HCT116 (cell line): ENCODE results near the gene KLK11. TPM values are rescaled to one million over a fixed set of nuclear protein-coding genes. Genes with fewer than 3 reads are reported as not detected.

ENCODE experiments used
- ATAC-seq: fragments of 200-7000 bp; cut with Tn5 transposase; 2 replicates; pipeline ENCODE4 v1.9.1; 2020; ENCODE audit warnings: mild to moderate bottlenecking, moderate library complexity
- BruUV-seq: library from RNA; stranded (reverse); fragments of 400-500 nt; replicated peaks from 2 replicates; lab custom pipeline; 2021; lab: Mats Ljungman, UMichigan
- CTCF ChIA-PET: fragments of 300-600 bp; sonication (Branson Sonifier 250); formaldehyde crosslinking; loops from one replicate; lab custom pipeline; 2021; ENCODE audit warnings: antibody characterized with exemption; lab: Charles Lee
- POLR2A ChIA-PET: fragments of 300-600, 350-600 bp; sonication (Branson Sonifier 250); formaldehyde crosslinking; loops from one replicate; lab custom pipeline; 2021; ENCODE audit warnings: antibody characterized with exemption; lab: Charles Lee
- RAD21 ChIA-PET, 2 experiments: fragments of 300-600 bp; sonication (Branson Sonifier 250); formaldehyde crosslinking; loops; one replicate each; lab custom pipeline; 2023; ENCODE audit warnings: low total read pairs in 2 of 2; ENCODE audit not compliant: uncharacterized antibody in 2 of 2, unreplicated experiment in 2 of 2, low non-redundant PET in 1 of 2; lab: Charles Lee
- DNase-seq: peaks from one replicate; pipeline ENCODE4 v3.0.0-alpha.2; 2010; ENCODE audit warnings: low read depth, low spot score
- H2AFZ ChIP-seq: fragments of 200-600 bp; shearing (Covaris generic), sonication (generic); 2 replicates; pipeline ENCODE4 v1.6.1; 2017; ENCODE audit warnings: low read depth, mixed run types, mixed read lengths, antibody characterized with exemption, low read length; ENCODE audit not compliant: poor library complexity, severe bottlenecking
- H3K27ac ChIP-seq: 2 replicates; pipeline ENCODE4 v1.5.1; 2012; ENCODE audit warnings: low read depth, low read length
- H3K27me3 ChIP-seq: fragments of 200-600 bp; sonication (generic); 2 replicates; pipeline ENCODE4 v1.6.1; 2016; ENCODE audit warnings: mixed run types, low read length, mixed read lengths; ENCODE audit not compliant: insufficient read depth
- H3K36me3 ChIP-seq, 2 experiments: fragments of 200-500 bp in 1 of 2; fragments of 200-600 bp in 1 of 2; sonication (Bioruptor generic) in 1 of 2; sonication (generic) in 1 of 2; 2 replicates each; pipeline versions ENCODE4 v1.5.1 to v1.6.1; 2014 to 2016; ENCODE audit warnings: low read length in 2 of 2, inconsistent platforms in 1 of 2, mixed read lengths in 1 of 2, mixed run types in 1 of 2; ENCODE audit not compliant: insufficient read depth in 2 of 2, control insufficient read depth in 1 of 2
- H3K4me1 ChIP-seq, 2 experiments: fragments of 200-600 bp in 1 of 2; sonication (generic) in 1 of 2; 2 replicates each; pipeline versions ENCODE4 v1.5.1 to v1.6.1; 2012 to 2017; ENCODE audit warnings: low read length in 2 of 2, inconsistent platforms in 1 of 2, mild to moderate bottlenecking in 1 of 2, mixed read lengths in 1 of 2, mixed run types in 1 of 2, moderate library complexity in 1 of 2; ENCODE audit not compliant: insufficient read depth in 2 of 2, control insufficient read depth in 1 of 2
- H3K4me2 ChIP-seq: fragments of 200-600 bp; sonication (generic); 2 replicates; pipeline ENCODE4 v1.6.1; 2017; ENCODE audit warnings: mixed run types, low read length, mixed read lengths
- H3K4me3 ChIP-seq, 2 experiments: fragments of 200-600 bp in 1 of 2; sonication (generic) in 1 of 2; replicated peaks in 1 of 2; 2 replicates each; pipeline ENCODE4 v1.5.1; 2011 to 2016; ENCODE audit warnings: low read length in 2 of 2, control low read depth in 1 of 2, low read depth in 1 of 2, mild to moderate bottlenecking in 1 of 2, mixed read lengths in 1 of 2, mixed run types in 1 of 2
- H3K79me2 ChIP-seq: fragments of 200-600 bp; sonication (generic); 2 replicates; pipeline ENCODE4 v1.6.1; 2017; ENCODE audit warnings: mild to moderate bottlenecking, mixed run types, low read length, moderate library complexity, mixed read lengths; ENCODE audit not compliant: insufficient read depth
- H3K9ac ChIP-seq: fragments of 200-600 bp; sonication (generic); 2 replicates; pipeline ENCODE4 v1.6.1; 2016; ENCODE audit warnings: low read length, mixed read lengths
- H3K9me2 ChIP-seq: fragments of 200-600 bp; sonication (generic), shearing (Covaris generic); 2 replicates; pipeline ENCODE4 v1.6.1; 2017; ENCODE audit warnings: mixed run types, mild to moderate bottlenecking, moderate library complexity; ENCODE audit not compliant: insufficient read depth
- H3K9me3 ChIP-seq, 2 experiments: fragments of 200-500 bp in 1 of 2; fragments of 200-600 bp in 1 of 2; sonication (Bioruptor generic) in 1 of 2; sonication (generic) in 1 of 2; 2 replicates each; pipeline ENCODE4 v1.6.1; 2014 to 2017; ENCODE audit warnings: low read length in 2 of 2, mixed read lengths in 2 of 2, inconsistent platforms in 1 of 2, low read depth in 1 of 2, mild to moderate bottlenecking in 1 of 2, mixed run types in 1 of 2, moderate library complexity in 1 of 2; ENCODE audit not compliant: control insufficient read depth in 1 of 2, insufficient read depth in 1 of 2
- H4K20me1 ChIP-seq: fragments of 200-600 bp; sonication (generic), shearing (Covaris generic); 2 replicates; pipeline ENCODE4 v1.6.1; 2017; ENCODE audit warnings: mixed run types, mild to moderate bottlenecking, moderate library complexity; ENCODE audit not compliant: insufficient read depth
- CBX3 ChIP-seq: IDR thresholded peaks from 2 replicates; pipeline ENCODE4 v1.6.1; 2012; ENCODE audit warnings: low read depth
- EGR1 ChIP-seq: IDR thresholded peaks from 2 replicates; pipeline ENCODE4 v1.6.1; 2012; ENCODE audit warnings: low read depth
- ELF1 ChIP-seq: IDR thresholded peaks from 2 replicates; pipeline ENCODE4 v1.6.1; 2012; ENCODE audit warnings: low read depth, borderline replicate concordance
- EZH2phosphoT487 ChIP-seq: fragments of 200-600 bp; IDR thresholded peaks from 2 replicates; pipeline ENCODE4 v1.6.1; 2018; ENCODE audit warnings: antibody characterized with exemption, borderline replicate concordance
- FOSL1 ChIP-seq: IDR thresholded peaks from 2 replicates; pipeline ENCODE4 v1.6.1; 2012; ENCODE audit warnings: low read depth
- POLR2A ChIP-seq: IDR thresholded peaks from 2 replicates; pipeline ENCODE4 v1.7.0; 2011; ENCODE audit warnings: borderline replicate concordance; ENCODE audit not compliant: insufficient read depth, insufficient read length; ENCODE audit errors: extremely low read depth
- RAD21 ChIP-seq: IDR thresholded peaks from 2 replicates; pipeline ENCODE4 v1.6.1; 2012; ENCODE audit warnings: low read depth, mild to moderate bottlenecking
- ZNF274 ChIP-seq: fragments of 200-500 bp; sonication (Bioruptor generic); IDR thresholded peaks from 2 replicates; pipeline ENCODE4 v1.6.1; 2014; ENCODE audit warnings: mild to moderate bottlenecking, low read depth, low read length, inconsistent platforms
- intact Hi-C: fragments of 100-400 bp; cut with micrococcal nuclease; formaldehyde crosslinking; loops from 2 replicates; pipeline ENCODE4 v1.10.0; 2022
- total RNA-seq: library from RNA; stranded (reverse); gene quantifications from one replicate; pipeline ENCODE4 v1.2.1, GENCODE V29; 2021; ENCODE audit not compliant: unreplicated experiment
- TF ChIP-seq, protein P1 (sequence below), 3 experiments: fragments of 200-600 bp in 1 of 3; sonication (generic) in 1 of 3; IDR thresholded peaks in 2 of 3; conservative IDR thresholded peaks in 1 of 3; 2 replicates each; pipeline ENCODE4 v1.5.1; 2012 to 2017; ENCODE audit warnings: low read depth in 2 of 3, low read length in 2 of 3, antibody characterized with exemption in 1 of 3, borderline replicate concordance in 1 of 3, control low read depth in 1 of 3, mild to moderate bottlenecking in 1 of 3, mixed read lengths in 1 of 3, mixed run types in 1 of 3, moderate library complexity in 1 of 3; ENCODE audit not compliant: insufficient read depth in 1 of 3
- TF ChIP-seq, protein P2 (sequence below): IDR thresholded peaks from 2 replicates; pipeline ENCODE4 v1.6.1; 2012
- TF ChIP-seq, protein P3 (sequence below): IDR thresholded peaks from 2 replicates; pipeline ENCODE4 v1.6.1; 2011; ENCODE audit warnings: mild to moderate bottlenecking, low read length, moderate library complexity; ENCODE audit not compliant: insufficient replicate concordance; ENCODE audit errors: extremely low read depth

KLK11 gene
- total RNA-seq, 1 experiment from 2014 or later = not detected

DNA sequence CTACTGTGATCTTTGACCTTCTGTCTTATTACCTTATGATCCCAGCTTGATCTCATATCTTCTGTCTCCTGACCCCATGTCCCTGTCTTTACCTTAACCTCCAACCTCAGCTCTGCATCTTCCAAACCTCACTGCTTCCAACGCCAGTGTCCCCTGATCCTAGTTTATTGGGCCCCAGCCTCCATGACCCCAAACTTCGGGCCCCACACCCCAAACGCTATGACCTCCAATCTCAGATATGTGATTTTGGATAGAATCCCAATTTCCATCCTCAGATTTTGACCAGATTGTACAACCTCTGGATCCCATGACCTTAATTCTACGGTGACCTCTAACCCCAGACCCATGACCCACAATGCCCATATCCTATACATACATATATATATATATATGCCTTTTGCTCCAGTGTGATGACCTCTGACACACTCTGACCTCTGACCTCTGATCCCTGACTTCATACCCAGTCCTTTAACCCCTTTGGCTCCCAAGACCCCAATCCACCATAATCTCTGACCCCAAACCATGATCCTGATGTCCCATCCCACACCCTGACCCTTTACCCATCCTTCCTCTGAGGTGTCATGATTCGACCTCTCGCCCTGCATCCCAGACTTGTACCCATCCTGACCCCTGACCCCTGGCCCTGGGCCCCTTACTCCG lies 4.9 kb upstream of the KLK11 start:
- no peaks in the 10 kb centered on the region for H3K9me2 ChIP-seq
- ATAC-seq (no peak), DNase-seq (no peak)
- no peak overlapping the region for H3K9ac ChIP-seq
- no peaks in the 10 kb centered on the region for H3K79me2 ChIP-seq
- ChIA-PET CTCF (no interaction called here), RAD21 (interaction anchor here in 1 of 2 experiments (0.9 kb wide), 1 partner anchor 33 kb away, joined by 4 read pairs; no protein-coding TSS in a partner anchor), POLR2A (no interaction called here)
- intact Hi-C loops = no loop called here
- no peaks in the 10 kb centered on the region for H3K36me3 ChIP-seq
- no peak overlapping the region for H3K4me3 ChIP-seq
- BruUV-seq = no TSS peak
- H3K27ac ChIP-seq = no peak overlapping the region
- H3K4me1 ChIP-seq = peaks cover 0 to 6% of the 10 kb centered on the region in 2 experiments; a peak in 2 of 4 replicates
- H3K27me3 ChIP-seq = no peaks in the 10 kb centered on the region
- no peak overlapping the region for H2AFZ ChIP-seq
- H3K9me3 ChIP-seq = no peaks in the 10 kb centered on the region
- H3K4me2 ChIP-seq = no peak overlapping the region
- TF ChIP-seq, protein P1, sequence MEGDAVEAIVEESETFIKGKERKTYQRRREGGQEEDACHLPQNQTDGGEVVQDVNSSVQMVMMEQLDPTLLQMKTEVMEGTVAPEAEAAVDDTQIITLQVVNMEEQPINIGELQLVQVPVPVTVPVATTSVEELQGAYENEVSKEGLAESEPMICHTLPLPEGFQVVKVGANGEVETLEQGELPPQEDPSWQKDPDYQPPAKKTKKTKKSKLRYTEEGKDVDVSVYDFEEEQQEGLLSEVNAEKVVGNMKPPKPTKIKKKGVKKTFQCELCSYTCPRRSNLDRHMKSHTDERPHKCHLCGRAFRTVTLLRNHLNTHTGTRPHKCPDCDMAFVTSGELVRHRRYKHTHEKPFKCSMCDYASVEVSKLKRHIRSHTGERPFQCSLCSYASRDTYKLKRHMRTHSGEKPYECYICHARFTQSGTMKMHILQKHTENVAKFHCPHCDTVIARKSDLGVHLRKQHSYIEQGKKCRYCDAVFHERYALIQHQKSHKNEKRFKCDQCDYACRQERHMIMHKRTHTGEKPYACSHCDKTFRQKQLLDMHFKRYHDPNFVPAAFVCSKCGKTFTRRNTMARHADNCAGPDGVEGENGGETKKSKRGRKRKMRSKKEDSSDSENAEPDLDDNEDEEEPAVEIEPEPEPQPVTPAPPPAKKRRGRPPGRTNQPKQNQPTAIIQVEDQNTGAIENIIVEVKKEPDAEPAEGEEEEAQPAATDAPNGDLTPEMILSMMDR (IDR thresholded peaks at IDR 0.05 in 2 of 3, conservative IDR thresholded peaks at IDR 0.05 in 1 of 3; ENCODE audit: borderline replicate concordance in 1 of 3, insufficient read depth in 1 of 3, low read depth in 2 of 3, low read length in 2 of 3) = no peak
- TF ChIP-seq EGR1 (no peak), FOSL1 (no peak), EZH2phosphoT487 (no peak), ZNF274 (no peak), RAD21 (no peak), ELF1 (no peak), CBX3 (no peak), POLR2A (no peak)
- TF ChIP-seq, protein P2, sequence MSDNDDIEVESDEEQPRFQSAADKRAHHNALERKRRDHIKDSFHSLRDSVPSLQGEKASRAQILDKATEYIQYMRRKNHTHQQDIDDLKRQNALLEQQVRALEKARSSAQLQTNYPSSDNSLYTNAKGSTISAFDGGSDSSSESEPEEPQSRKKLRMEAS = no peak
- TF ChIP-seq, protein P3, sequence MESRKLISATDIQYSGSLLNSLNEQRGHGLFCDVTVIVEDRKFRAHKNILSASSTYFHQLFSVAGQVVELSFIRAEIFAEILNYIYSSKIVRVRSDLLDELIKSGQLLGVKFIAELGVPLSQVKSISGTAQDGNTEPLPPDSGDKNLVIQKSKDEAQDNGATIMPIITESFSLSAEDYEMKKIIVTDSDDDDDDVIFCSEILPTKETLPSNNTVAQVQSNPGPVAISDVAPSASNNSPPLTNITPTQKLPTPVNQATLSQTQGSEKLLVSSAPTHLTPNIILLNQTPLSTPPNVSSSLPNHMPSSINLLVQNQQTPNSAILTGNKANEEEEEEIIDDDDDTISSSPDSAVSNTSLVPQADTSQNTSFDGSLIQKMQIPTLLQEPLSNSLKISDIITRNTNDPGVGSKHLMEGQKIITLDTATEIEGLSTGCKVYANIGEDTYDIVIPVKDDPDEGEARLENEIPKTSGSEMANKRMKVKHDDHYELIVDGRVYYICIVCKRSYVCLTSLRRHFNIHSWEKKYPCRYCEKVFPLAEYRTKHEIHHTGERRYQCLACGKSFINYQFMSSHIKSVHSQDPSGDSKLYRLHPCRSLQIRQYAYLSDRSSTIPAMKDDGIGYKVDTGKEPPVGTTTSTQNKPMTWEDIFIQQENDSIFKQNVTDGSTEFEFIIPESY = no peak
- H4K20me1 ChIP-seq = no peaks in the 10 kb centered on the region
